ENCODE measurements around the gene MAP3K13.

The MAP3K13 gene

GRCh38 chr3:185387646-185388045 lies 24.7 kb downstream of the MAP3K13 start:
- no peaks in the 10 kb centered on the region for H3K27me3 ChIP-seq (ENCODE audit: insufficient read depth, low read depth)
- no peaks in the 10 kb centered on the region for H3K36me3 ChIP-seq (ENCODE audit: insufficient read depth)
- no peak overlapping the region for H2AFZ ChIP-seq (ENCODE audit: low read depth)
- H3K4me1 ChIP-seq (ENCODE audit: low read depth, poor library complexity, severe bottlenecking) = peaks cover 20% of the 10 kb centered on the region
- TF ChIP-seq CTCF (conservative IDR thresholded peaks at IDR 0.05; ENCODE audit: low read depth, low read length) = no peak
- peaks cover 10% of the 10 kb centered on the region; the same call in 1 of the 2 replicates for H3K79me2 ChIP-seq (ENCODE audit: insufficient read depth, low read depth)
- no peaks in the 10 kb centered on the region for H4K20me1 ChIP-seq (ENCODE audit: insufficient read depth)
- H3K9ac ChIP-seq = no peak overlapping the region
- no peak overlapping the region for H3K27ac ChIP-seq
- no peak overlapping the region for H3K4me2 ChIP-seq
- H3K4me3 ChIP-seq (IDR thresholded peaks at IDR 0.05; ENCODE audit: insufficient read depth, low read depth, low read length) = no peak overlapping the region

GRCh38 chr3:185393055-185393454 lies 30.1 kb downstream of the MAP3K13 start:
- H3K4me3 ChIP-seq (IDR thresholded peaks at IDR 0.05; ENCODE audit: insufficient read depth, low read depth, low read length) = no peak overlapping the region
- no peak overlapping the region for H2AFZ ChIP-seq (ENCODE audit: low read depth)
- no peaks in the 10 kb centered on the region for H3K36me3 ChIP-seq (ENCODE audit: insufficient read depth)
- no peak overlapping the region for H3K27ac ChIP-seq
- H3K9ac ChIP-seq = no peak overlapping the region
- H3K79me2 ChIP-seq (ENCODE audit: insufficient read depth, low read depth) = no peaks in the 10 kb centered on the region
- no peaks in the 10 kb centered on the region for H3K27me3 ChIP-seq (ENCODE audit: insufficient read depth, low read depth)
- no peak for TF ChIP-seq CTCF (conservative IDR thresholded peaks at IDR 0.05; ENCODE audit: low read depth, low read length)
- no peaks in the 10 kb centered on the region for H3K4me1 ChIP-seq (ENCODE audit: low read depth, poor library complexity, severe bottlenecking)
- no peak overlapping the region for H3K4me2 ChIP-seq
- no peaks in the 10 kb centered on the region for H4K20me1 ChIP-seq (ENCODE audit: insufficient read depth)

GRCh38 chr3:185397676-185398075 lies 34.7 kb downstream of the MAP3K13 start:
- no peak overlapping the region for H3K27ac ChIP-seq
- H3K79me2 ChIP-seq (ENCODE audit: insufficient read depth, low read depth) = no peaks in the 10 kb centered on the region
- no peaks in the 10 kb centered on the region for H3K36me3 ChIP-seq (ENCODE audit: insufficient read depth)
- H3K27me3 ChIP-seq (ENCODE audit: insufficient read depth, low read depth) = no peaks in the 10 kb centered on the region
- H2AFZ ChIP-seq (ENCODE audit: low read depth) = no peak overlapping the region
- H3K4me1 ChIP-seq (ENCODE audit: low read depth, poor library complexity, severe bottlenecking) = no peaks in the 10 kb centered on the region
- no peak overlapping the region for H3K4me3 ChIP-seq (IDR thresholded peaks at IDR 0.05; ENCODE audit: insufficient read depth, low read depth, low read length)
- no peak for TF ChIP-seq CTCF (conservative IDR thresholded peaks at IDR 0.05; ENCODE audit: low read depth, low read length)
- no peak overlapping the region for H3K4me2 ChIP-seq
- no peak overlapping the region for H3K9ac ChIP-seq
- H4K20me1 ChIP-seq (ENCODE audit: insufficient read depth) = no peaks in the 10 kb centered on the region

GRCh38 chr3:185399737-185400667 lies 37.1 kb downstream of the MAP3K13 start:
- peaks cover 12% of the 10 kb centered on the region for H3K4me1 ChIP-seq (ENCODE audit: low read depth, poor library complexity, severe bottlenecking)
- no peak overlapping the region for H3K4me2 ChIP-seq
- TF ChIP-seq CTCF (conservative IDR thresholded peaks at IDR 0.05; ENCODE audit: low read depth, low read length) = no peak
- no peak overlapping the region for H3K4me3 ChIP-seq (IDR thresholded peaks at IDR 0.05; ENCODE audit: insufficient read depth, low read depth, low read length)
- H3K79me2 ChIP-seq (ENCODE audit: insufficient read depth, low read depth) = no peaks in the 10 kb centered on the region
- no peak overlapping the region for H2AFZ ChIP-seq (ENCODE audit: low read depth)
- no peaks in the 10 kb centered on the region for H3K36me3 ChIP-seq (ENCODE audit: insufficient read depth)
- no peak overlapping the region for H3K9ac ChIP-seq
- no peak overlapping the region for H3K27ac ChIP-seq
- H4K20me1 ChIP-seq (ENCODE audit: insufficient read depth) = no peaks in the 10 kb centered on the region
- H3K27me3 ChIP-seq (ENCODE audit: insufficient read depth, low read depth) = no peaks in the 10 kb centered on the region
